ENCODE results near the gene ULK4.

DNA sequence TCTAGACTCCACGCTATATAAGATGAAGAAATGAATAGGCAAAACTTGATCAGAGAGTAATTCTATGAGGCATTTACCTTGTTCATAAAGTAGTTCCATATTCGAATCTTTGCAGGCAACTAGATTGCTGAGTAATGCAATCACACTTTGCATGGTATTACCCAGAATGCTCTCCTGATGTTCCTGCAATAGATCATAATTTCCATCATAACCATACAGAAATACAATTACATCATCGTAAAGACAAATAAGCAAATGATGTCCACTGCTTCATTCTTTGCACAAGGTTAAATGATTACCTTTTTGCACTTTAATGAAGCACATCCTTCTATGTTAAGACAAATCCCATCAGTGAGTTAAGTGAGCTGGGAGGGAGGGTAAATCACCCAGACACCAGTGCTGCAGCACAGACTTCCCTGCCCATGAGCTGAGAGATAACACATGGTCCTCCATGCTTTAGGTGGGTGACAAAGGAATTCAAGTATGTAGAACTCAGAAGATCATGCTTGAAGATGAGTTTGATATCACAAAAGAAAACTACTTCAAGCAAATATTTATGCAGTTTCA is 395.9 kb downstream of the ULK4 start:
- TF ChIP-seq, protein P1, sequence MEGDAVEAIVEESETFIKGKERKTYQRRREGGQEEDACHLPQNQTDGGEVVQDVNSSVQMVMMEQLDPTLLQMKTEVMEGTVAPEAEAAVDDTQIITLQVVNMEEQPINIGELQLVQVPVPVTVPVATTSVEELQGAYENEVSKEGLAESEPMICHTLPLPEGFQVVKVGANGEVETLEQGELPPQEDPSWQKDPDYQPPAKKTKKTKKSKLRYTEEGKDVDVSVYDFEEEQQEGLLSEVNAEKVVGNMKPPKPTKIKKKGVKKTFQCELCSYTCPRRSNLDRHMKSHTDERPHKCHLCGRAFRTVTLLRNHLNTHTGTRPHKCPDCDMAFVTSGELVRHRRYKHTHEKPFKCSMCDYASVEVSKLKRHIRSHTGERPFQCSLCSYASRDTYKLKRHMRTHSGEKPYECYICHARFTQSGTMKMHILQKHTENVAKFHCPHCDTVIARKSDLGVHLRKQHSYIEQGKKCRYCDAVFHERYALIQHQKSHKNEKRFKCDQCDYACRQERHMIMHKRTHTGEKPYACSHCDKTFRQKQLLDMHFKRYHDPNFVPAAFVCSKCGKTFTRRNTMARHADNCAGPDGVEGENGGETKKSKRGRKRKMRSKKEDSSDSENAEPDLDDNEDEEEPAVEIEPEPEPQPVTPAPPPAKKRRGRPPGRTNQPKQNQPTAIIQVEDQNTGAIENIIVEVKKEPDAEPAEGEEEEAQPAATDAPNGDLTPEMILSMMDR (IDR thresholded peaks at IDR 0.05; ENCODE audit: low read depth, low read length) = no peak
- no peak for TF ChIP-seq EZH2phosphoT487 (IDR thresholded peaks at IDR 0.05; ENCODE audit: low read depth)

Measured in OCI-LY3 (cell line).